ENCODE data around the gene STK24.
A peak's percentile ranks its signal among the peaks of the same experiment; 100 is the strongest.

Gene STK24

DNA sequence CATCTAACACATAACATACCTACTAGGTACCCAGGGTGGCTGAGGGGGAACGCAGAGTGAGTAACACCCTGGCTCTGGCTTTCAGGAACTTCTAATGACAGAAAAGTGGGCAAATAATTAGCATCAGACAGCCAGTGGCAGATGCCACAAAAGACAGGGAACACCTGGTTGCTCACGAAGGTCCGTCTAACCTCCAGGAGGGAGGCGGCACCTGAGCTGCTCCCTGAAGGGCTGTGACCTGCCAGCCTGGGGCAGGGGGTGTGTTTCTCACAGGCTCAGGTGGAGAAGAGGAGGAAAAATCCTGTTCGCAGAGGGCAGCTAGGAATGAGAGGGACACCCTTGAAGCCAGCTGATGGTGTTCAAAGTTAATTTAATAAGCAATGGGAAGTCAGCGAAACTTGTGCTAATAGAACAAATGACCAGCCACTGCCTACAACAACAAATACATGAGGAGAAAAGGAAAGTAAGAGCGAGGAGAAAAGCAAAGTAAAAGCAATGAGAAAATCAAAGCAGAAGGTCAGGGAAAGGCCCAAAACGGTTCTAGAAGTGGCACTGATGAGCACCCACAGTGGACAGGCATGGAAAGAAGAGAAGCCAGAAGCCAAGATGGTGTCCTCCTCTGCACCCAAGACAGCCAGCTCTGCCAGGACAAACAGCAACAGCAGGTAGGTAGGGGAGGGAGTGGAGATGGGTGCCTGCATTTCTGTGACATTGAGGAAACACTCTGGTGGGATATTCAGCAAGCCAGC is 87.3 kb downstream of the STK24 start:
- peak overlapping the region; percentile 89 for H3K27ac ChIP-seq (ENCODE audit: low read length)
- H2AFZ ChIP-seq (ENCODE audit: low read length) = no peak overlapping the region
- H3K4me3 ChIP-seq (ENCODE audit: low read length) = peak overlapping the region; percentile 27
- no peaks in the 10 kb centered on the region for H3K27me3 ChIP-seq (replicated peaks; ENCODE audit: insufficient read depth, low read length)
- DNase-seq = peak; percentile 23
- H3K4me1 ChIP-seq (ENCODE audit: low read length) = peaks cover 44% of the 10 kb centered on the region
- H3K36me3 ChIP-seq (replicated peaks; ENCODE audit: insufficient read depth, low read length) = no peaks in the 10 kb centered on the region
- H4K20me1 ChIP-seq (ENCODE audit: insufficient read depth, low read length) = peaks cover 29% of the 10 kb centered on the region
- peaks cover 28% of the 10 kb centered on the region for H3F3A ChIP-seq (ENCODE audit: insufficient read depth, low read length)
- H3K4me2 ChIP-seq (ENCODE audit: low read depth, low read length) = peak overlapping the region; percentile 61
- peak overlapping the region; percentile 46 for H3K9ac ChIP-seq (ENCODE audit: low read length)
- H3K9me2 ChIP-seq (replicated peaks; ENCODE audit: insufficient read depth, low read length) = no peaks in the 10 kb centered on the region
- no peak for TF ChIP-seq EZH2phosphoT487 (IDR thresholded peaks at IDR 0.05; ENCODE audit: low read length)
- TF ChIP-seq, protein P1, sequence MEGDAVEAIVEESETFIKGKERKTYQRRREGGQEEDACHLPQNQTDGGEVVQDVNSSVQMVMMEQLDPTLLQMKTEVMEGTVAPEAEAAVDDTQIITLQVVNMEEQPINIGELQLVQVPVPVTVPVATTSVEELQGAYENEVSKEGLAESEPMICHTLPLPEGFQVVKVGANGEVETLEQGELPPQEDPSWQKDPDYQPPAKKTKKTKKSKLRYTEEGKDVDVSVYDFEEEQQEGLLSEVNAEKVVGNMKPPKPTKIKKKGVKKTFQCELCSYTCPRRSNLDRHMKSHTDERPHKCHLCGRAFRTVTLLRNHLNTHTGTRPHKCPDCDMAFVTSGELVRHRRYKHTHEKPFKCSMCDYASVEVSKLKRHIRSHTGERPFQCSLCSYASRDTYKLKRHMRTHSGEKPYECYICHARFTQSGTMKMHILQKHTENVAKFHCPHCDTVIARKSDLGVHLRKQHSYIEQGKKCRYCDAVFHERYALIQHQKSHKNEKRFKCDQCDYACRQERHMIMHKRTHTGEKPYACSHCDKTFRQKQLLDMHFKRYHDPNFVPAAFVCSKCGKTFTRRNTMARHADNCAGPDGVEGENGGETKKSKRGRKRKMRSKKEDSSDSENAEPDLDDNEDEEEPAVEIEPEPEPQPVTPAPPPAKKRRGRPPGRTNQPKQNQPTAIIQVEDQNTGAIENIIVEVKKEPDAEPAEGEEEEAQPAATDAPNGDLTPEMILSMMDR (IDR thresholded peaks at IDR 0.05; ENCODE audit: low read length) = no peak
- peaks cover 89% of the 10 kb centered on the region for H3K79me2 ChIP-seq (ENCODE audit: low read length)
- H3K9me3 ChIP-seq (replicated peaks; ENCODE audit: insufficient read depth, low read length) = no peaks in the 10 kb centered on the region

DNA sequence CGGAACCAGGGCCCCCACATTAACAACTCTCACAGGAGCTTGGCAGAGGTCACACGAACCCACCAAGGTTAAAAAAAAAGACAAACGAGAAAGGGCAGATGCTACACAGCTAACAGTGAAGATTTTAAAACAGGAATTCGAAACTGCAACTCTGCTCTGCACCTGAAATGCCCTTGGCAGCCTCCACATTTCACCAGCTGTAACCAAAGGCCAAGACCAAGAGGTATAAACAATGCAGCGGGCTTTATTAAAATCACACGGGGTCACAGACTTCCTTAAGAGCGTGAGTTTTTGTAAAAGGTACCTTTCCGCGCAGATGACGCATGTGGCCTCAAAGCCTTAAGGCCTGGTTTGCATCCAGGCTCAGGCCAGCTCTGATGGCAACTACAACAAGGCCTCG is 88.2 kb downstream of the STK24 start:
- H3K4me1 ChIP-seq (ENCODE audit: low read length) = peaks cover 44% of the 10 kb centered on the region
- no peaks in the 10 kb centered on the region for H3K36me3 ChIP-seq (replicated peaks; ENCODE audit: insufficient read depth, low read length)
- H3K4me2 ChIP-seq (ENCODE audit: low read depth, low read length) = peak overlapping the region; percentile 61
- DNase-seq = peak; percentile 95
- peaks cover 28% of the 10 kb centered on the region for H3F3A ChIP-seq (ENCODE audit: insufficient read depth, low read length)
- peak overlapping the region; percentile 27 for H3K4me3 ChIP-seq (ENCODE audit: low read length)
- no peak overlapping the region for H2AFZ ChIP-seq (ENCODE audit: low read length)
- peak overlapping the region; percentile 46; the same call in 1 of the 2 replicates for H3K9ac ChIP-seq (ENCODE audit: low read length)
- no peaks in the 10 kb centered on the region for H3K27me3 ChIP-seq (replicated peaks; ENCODE audit: insufficient read depth, low read length)
- H3K79me2 ChIP-seq (ENCODE audit: low read length) = peaks cover 94% of the 10 kb centered on the region
- H4K20me1 ChIP-seq (ENCODE audit: insufficient read depth, low read length) = peaks cover 28% of the 10 kb centered on the region
- TF ChIP-seq, protein P1 (IDR thresholded peaks at IDR 0.05; ENCODE audit: low read length) = no peak
- no peak for TF ChIP-seq EZH2phosphoT487 (IDR thresholded peaks at IDR 0.05; ENCODE audit: low read length)
- TF ChIP-seq EZH2 (optimal IDR thresholded peaks at IDR 0.05; ENCODE audit: low read depth, low read length) = no peak
- H3K9me3 ChIP-seq (replicated peaks; ENCODE audit: insufficient read depth, low read length) = no peaks in the 10 kb centered on the region
- H3K27ac ChIP-seq (ENCODE audit: low read length) = peak overlapping the region; percentile 89
- H3K9me2 ChIP-seq (replicated peaks; ENCODE audit: insufficient read depth, low read length) = no peaks in the 10 kb centered on the region

DNA sequence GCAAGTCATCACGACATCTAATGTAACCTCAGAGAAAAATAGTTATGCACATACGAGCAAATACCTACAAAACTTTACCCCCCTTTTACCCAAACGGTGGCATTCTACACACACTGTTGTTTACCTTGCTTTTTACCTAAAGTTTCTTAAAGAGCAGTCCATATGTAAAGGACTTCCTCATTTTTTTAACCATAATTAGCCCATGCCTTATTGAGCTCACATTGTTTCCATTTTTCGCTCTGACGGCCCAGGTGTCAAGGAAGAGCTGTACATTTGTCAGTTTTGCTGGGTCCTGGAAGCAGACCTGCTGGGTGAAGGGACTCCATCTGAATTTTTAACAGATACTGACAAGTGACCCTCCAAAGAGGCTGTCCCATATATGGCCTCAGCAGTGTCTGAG is 89.4 kb downstream of the STK24 start:
- Histone ChIP-seq H3K4me1 (ENCODE audit: low read length) (peaks cover 44% of the 10 kb centered on the region), H3K27ac (ENCODE audit: low read length) (peak overlapping the region; percentile 89; the same call in 1 of the 2 replicates), H3K36me3 (replicated peaks; ENCODE audit: insufficient read depth, low read length) (no peaks in the 10 kb centered on the region), H3K4me3 (ENCODE audit: low read length) (no peak overlapping the region), H3K9ac (ENCODE audit: low read length) (no peak overlapping the region), H2AFZ (ENCODE audit: low read length) (no peak overlapping the region), H3K9me2 (replicated peaks; ENCODE audit: insufficient read depth, low read length) (no peaks in the 10 kb centered on the region), H3F3A (ENCODE audit: insufficient read depth, low read length) (peaks cover 28% of the 10 kb centered on the region), H3K79me2 (ENCODE audit: low read length) (peaks cover 94% of the 10 kb centered on the region), H3K27me3 (replicated peaks; ENCODE audit: insufficient read depth, low read length) (no peaks in the 10 kb centered on the region), H3K9me3 (replicated peaks; ENCODE audit: insufficient read depth, low read length) (no peaks in the 10 kb centered on the region), H4K20me1 (ENCODE audit: insufficient read depth, low read length) (peaks cover 22% of the 10 kb centered on the region), H3K4me2 (ENCODE audit: low read depth, low read length) (peak overlapping the region; percentile 61; the same call in 1 of the 2 replicates)
- no peak for DNase-seq
- TF ChIP-seq EZH2phosphoT487 (IDR thresholded peaks at IDR 0.05; ENCODE audit: low read length) (no peak), EZH2 (optimal IDR thresholded peaks at IDR 0.05; ENCODE audit: low read depth, low read length) (no peak)
- TF ChIP-seq, protein P1 (IDR thresholded peaks at IDR 0.05; ENCODE audit: low read length) = no peak

All from MM.1S (cell line).